Measurements from ENCODE around the gene TCF12.

Gene TCF12

GRCh38 chr15:57221134-57221533 is 302.7 kb downstream of the TCF12 start:
- no peak for DNase-seq (ENCODE audit: low read depth)
- H3K4me3 ChIP-seq (ENCODE audit: low read depth, low read length), result no peak overlapping the region
- no peak for TF ChIP-seq CTCF (IDR thresholded peaks at IDR 0.05; ENCODE audit: control insufficient read depth, extremely low read depth, insufficient read depth)

- H3K4me3 ChIP-seq (ENCODE audit: low read depth, low read length), result no peak overlapping the region
Observed at GRCh38 chr15:57223345-57223744, 304.9 kb downstream of the TCF12 start.

GRCh38 chr15:57223887-57224286 is 305.4 kb downstream of the TCF12 start:
- no peak overlapping the region for H3K4me3 ChIP-seq (ENCODE audit: low read depth, low read length)
- TF ChIP-seq CTCF (IDR thresholded peaks at IDR 0.05; ENCODE audit: control insufficient read depth, extremely low read depth, insufficient read depth), result no peak
- no peak for DNase-seq (ENCODE audit: low read depth)

More at GRCh38 chr15:57223345-57223744, 304.9 kb downstream of the TCF12 start:
- no peak for TF ChIP-seq CTCF (IDR thresholded peaks at IDR 0.05; ENCODE audit: control insufficient read depth, extremely low read depth, insufficient read depth)
- DNase-seq (ENCODE audit: low read depth), result no peak

GRCh38 chr15:57224664-57225063 is 306.2 kb downstream of the TCF12 start:
- TF ChIP-seq CTCF (IDR thresholded peaks at IDR 0.05; ENCODE audit: control insufficient read depth, extremely low read depth, insufficient read depth), result no peak
- DNase-seq (ENCODE audit: low read depth), result no peak
- no peak overlapping the region for H3K4me3 ChIP-seq (ENCODE audit: low read depth, low read length)

GRCh38 chr15:57227166-57227565 is 308.7 kb downstream of the TCF12 start:
- H3K4me3 ChIP-seq (ENCODE audit: low read depth, low read length), result no peak overlapping the region
- TF ChIP-seq CTCF (IDR thresholded peaks at IDR 0.05; ENCODE audit: control insufficient read depth, extremely low read depth, insufficient read depth), result no peak
- DNase-seq (ENCODE audit: low read depth), result no peak

- TF ChIP-seq CTCF (IDR thresholded peaks at IDR 0.05; ENCODE audit: control insufficient read depth, extremely low read depth, insufficient read depth), result no peak
- DNase-seq (ENCODE audit: low read depth), result no peak
- no peak overlapping the region for H3K4me3 ChIP-seq (ENCODE audit: low read depth, low read length)
Observed at GRCh38 chr15:57227899-57228298, 309.5 kb downstream of the TCF12 start.

GRCh38 chr15:57228395-57228794 is 310.0 kb downstream of the TCF12 start:
- DNase-seq (ENCODE audit: low read depth), result no peak
- TF ChIP-seq CTCF (IDR thresholded peaks at IDR 0.05; ENCODE audit: control insufficient read depth, extremely low read depth, insufficient read depth), result no peak
- H3K4me3 ChIP-seq (ENCODE audit: low read depth, low read length), result no peak overlapping the region
